T-helper 17 cell (primary cell): ENCODE results near the gene AGAP1. TPM values are rescaled to one million over a fixed set of nuclear protein-coding genes. Genes with fewer than 3 reads are reported as not detected.
"Not testable (repeated sequence)": the region's sequence is repeated elsewhere in the genome, so short reads cannot be mapped to it uniquely, and the experiment has no call there.

ENCODE experiments used
- ATAC-seq: fragments of 150-1000 bp; cut with Tn5 transposase; 2 replicates; pipeline ENCODE4 v1.10.0; 2021; ENCODE audit warnings: mild to moderate bottlenecking, moderate library complexity
- DNase-seq, 3 donors: peaks; one replicate each; pipeline versions ENCODE4 v3.0.0 to v3.0.0-alpha.2; 2020 to 2021
- H3K9me3 ChIP-seq: one replicate; pipeline ENCODE4 v1.7.0; 2013; ENCODE audit warnings: low read length, mild to moderate bottlenecking; ENCODE audit not compliant: control insufficient read depth, poor library complexity, severe bottlenecking
- H3K27ac Mint-ChIP-seq: one replicate; pipeline ENCODE4 v1.8.0; 2022; ENCODE audit warnings: mild to moderate bottlenecking, moderate library complexity, mixed read lengths
- H3K27me3 Mint-ChIP-seq: one replicate; pipeline ENCODE4 v1.8.0; 2022; ENCODE audit warnings: mixed read lengths
- H3K36me3 Mint-ChIP-seq: one replicate; pipeline ENCODE4 v1.8.0; 2022; ENCODE audit warnings: low read depth, mixed read lengths
- H3K4me1 Mint-ChIP-seq: one replicate; pipeline ENCODE4 v1.8.0; 2022; ENCODE audit warnings: mild to moderate bottlenecking, mixed read lengths
- H3K4me3 Mint-ChIP-seq: one replicate; pipeline ENCODE4 v1.8.0; 2022; ENCODE audit warnings: mild to moderate bottlenecking, moderate library complexity, mixed read lengths
- total RNA-seq, 4 donors: library from RNA in 2 of 4; stranded (reverse) in 2 of 4; gene quantifications; one replicate each; pipeline ENCODE4 v1.2.3 and lab custom pipeline; 2022 to 2026

Gene AGAP1
- total RNA-seq, 2 donors from 2014 or later, result 7.6 to 16.8 TPM

DNA sequence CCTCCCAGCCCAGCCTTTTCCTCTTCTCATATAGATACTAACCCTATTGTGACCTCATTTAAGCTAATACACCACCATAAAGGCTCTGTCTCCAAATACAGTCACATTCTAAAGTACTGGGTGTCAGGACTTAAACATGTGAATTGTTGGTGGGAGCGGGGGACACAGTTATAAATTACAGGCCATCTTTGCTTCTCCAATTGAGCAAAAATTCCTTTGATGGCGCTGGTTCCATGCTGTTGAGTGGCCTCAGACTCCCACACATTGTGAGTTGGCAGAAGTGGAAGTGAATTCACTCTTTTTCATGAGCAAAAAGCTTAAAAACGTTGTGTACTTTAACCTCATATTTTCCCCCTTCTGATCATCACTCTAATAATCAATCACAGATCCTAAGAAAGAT lies 628.4 kb downstream of the AGAP1 start:
- Mint-ChIP-seq H3K4me1 (no peaks in the 10 kb centered on the region), H3K27me3 (peaks cover 11% of the 10 kb centered on the region), H3K27ac (no peak overlapping the region), H3K4me3 (no peak overlapping the region), H3K36me3 (no peaks in the 10 kb centered on the region)
- no peaks in the 10 kb centered on the region for H3K9me3 ChIP-seq
- ATAC-seq (no peak), DNase-seq (no peak)

- no peak for DNase-seq
Observed at GRCh38 chr2:236123716-236124115, 629.9 kb downstream of the AGAP1 start.

GRCh38 chr2:236124182-236124893 lies 630.5 kb downstream of the AGAP1 start:
- ATAC-seq (no peak), DNase-seq (no peak)
- H3K27ac Mint-ChIP-seq, result no peak overlapping the region
- H3K4me3 Mint-ChIP-seq, result no peak overlapping the region
- H3K4me1 Mint-ChIP-seq, result no peaks in the 10 kb centered on the region
- peaks cover 2% of the 10 kb centered on the region for H3K27me3 Mint-ChIP-seq
- no peaks in the 10 kb centered on the region for H3K36me3 Mint-ChIP-seq
- H3K9me3 ChIP-seq, result no peaks in the 10 kb centered on the region

More at GRCh38 chr2:236123716-236124115, 629.9 kb downstream of the AGAP1 start:
- Mint-ChIP-seq H3K27ac (no peak overlapping the region), H3K27me3 (peaks cover 8% of the 10 kb centered on the region), H3K36me3 (no peaks in the 10 kb centered on the region), H3K4me1 (no peaks in the 10 kb centered on the region), H3K4me3 (no peak overlapping the region)
- H3K9me3 ChIP-seq, result no peaks in the 10 kb centered on the region
- no peak for ATAC-seq

DNA sequence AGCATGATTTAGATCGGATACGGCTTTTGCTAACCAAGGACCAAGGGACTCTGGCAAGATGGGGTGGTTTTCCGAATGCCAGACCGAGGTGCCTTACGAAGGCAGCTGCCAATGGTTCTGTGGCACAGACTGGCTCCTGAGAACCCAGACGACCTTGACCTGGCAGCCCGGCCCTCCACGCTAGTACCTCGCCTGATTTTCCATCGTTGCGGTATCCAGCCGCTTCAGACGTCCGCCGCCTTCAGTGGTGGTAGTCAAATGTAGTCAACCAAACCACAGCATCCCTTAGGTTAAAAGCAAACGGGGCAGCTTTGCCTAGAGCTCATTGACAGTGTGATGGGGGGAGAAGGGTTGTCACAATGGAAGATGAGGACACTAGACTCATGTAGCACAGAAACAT lies 631.7 kb downstream of the AGAP1 start:
- H3K9me3 ChIP-seq, result no peaks in the 10 kb centered on the region
- Mint-ChIP-seq H3K27ac (no peak overlapping the region), H3K36me3 (no peaks in the 10 kb centered on the region), H3K27me3 (no peaks in the 10 kb centered on the region), H3K4me3 (no peak overlapping the region), H3K4me1 (no peaks in the 10 kb centered on the region)
- no peak for ATAC-seq
- DNase-seq, result no peak

GRCh38 chr2:236127010-236127409 lies 633.2 kb downstream of the AGAP1 start:
- Mint-ChIP-seq H3K36me3 (no peaks in the 10 kb centered on the region), H3K27me3 (no peaks in the 10 kb centered on the region), H3K4me3 (no peak overlapping the region), H3K27ac (no peak overlapping the region), H3K4me1 (no peaks in the 10 kb centered on the region)
- H3K9me3 ChIP-seq, result no peaks in the 10 kb centered on the region
- ATAC-seq (no peak), DNase-seq (no peak)

GRCh38 chr2:236128321-236128720 lies 634.5 kb downstream of the AGAP1 start:
- H3K9me3 ChIP-seq, result no peaks in the 10 kb centered on the region
- DNase-seq, result no peak
- Mint-ChIP-seq H3K4me1 (no peaks in the 10 kb centered on the region), H3K36me3 (no peaks in the 10 kb centered on the region), H3K4me3 (no peak overlapping the region), H3K27ac (no peak overlapping the region), H3K27me3 (no peaks in the 10 kb centered on the region)
- ATAC-seq, result no peak

DNA sequence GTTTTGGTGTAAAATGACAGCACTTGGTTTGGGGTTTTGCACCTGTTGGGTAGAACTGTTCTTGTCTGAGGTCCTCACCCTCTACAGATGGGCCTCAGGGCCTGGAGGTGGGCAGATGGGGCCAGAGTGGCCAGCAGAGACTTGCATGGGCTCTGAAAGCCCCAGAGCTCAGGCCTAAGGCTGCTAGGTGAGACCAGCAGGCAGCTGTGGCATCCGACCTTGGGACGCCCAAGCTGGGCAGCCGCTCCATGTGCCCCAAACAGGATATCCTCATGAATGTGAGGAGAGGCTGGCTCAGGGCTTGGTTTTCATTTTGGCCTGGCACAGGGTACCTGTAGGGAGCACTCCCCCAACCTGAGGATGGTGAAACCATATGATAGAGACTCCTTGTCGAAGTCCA lies 636.1 kb downstream of the AGAP1 start:
- no peak overlapping the region for H3K27ac Mint-ChIP-seq
- no peaks in the 10 kb centered on the region for H3K4me1 Mint-ChIP-seq
- no peak for ATAC-seq
- no peaks in the 10 kb centered on the region for H3K27me3 Mint-ChIP-seq
- no peaks in the 10 kb centered on the region for H3K36me3 Mint-ChIP-seq
- H3K9me3 ChIP-seq, result no peaks in the 10 kb centered on the region
- no peak overlapping the region for H3K4me3 Mint-ChIP-seq
- no peak for DNase-seq

- DNase-seq (no peak), ATAC-seq (no peak)
- Mint-ChIP-seq H3K27me3 (no peaks in the 10 kb centered on the region), H3K36me3 (no peaks in the 10 kb centered on the region), H3K27ac (no peak overlapping the region), H3K4me3 (no peak overlapping the region), H3K4me1 (no peaks in the 10 kb centered on the region)
- no peaks in the 10 kb centered on the region for H3K9me3 ChIP-seq
Observed at GRCh38 chr2:236130349-236130998, 636.6 kb downstream of the AGAP1 start.

- H3K4me3 Mint-ChIP-seq, result no peak overlapping the region
- peaks cover 4% of the 10 kb centered on the region for H3K27me3 Mint-ChIP-seq
- no peaks in the 10 kb centered on the region for H3K36me3 Mint-ChIP-seq
- no peak for DNase-seq
- no peak for ATAC-seq
- H3K9me3 ChIP-seq, result no peaks in the 10 kb centered on the region
- no peak overlapping the region for H3K27ac Mint-ChIP-seq
- H3K4me1 Mint-ChIP-seq, result no peaks in the 10 kb centered on the region
Observed at GRCh38 chr2:236131073-236131692, 637.3 kb downstream of the AGAP1 start.

- ATAC-seq, result no peak
- H3K36me3 Mint-ChIP-seq, result no peaks in the 10 kb centered on the region
Observed at GRCh38 chr2:236133410-236134012, 639.7 kb downstream of the AGAP1 start.

DNA sequence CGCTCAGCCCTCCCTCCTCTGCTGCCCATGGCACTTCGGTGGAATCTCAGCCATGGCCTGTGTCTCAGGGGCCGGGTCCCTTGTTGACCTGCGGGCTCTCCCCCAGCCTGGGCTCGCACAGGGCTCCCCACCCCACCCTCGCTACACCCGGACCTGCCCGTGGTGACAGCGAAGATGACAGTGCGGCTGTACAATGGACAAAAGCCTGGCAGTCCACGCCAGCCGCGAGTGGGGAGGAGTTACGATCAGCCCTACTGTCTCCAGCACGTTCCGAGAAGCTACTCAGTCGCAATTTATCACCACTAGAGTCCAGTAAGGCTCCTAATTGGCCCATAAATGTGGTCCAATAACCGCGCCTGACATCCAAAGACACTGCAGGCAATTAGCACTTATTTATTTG lies 642.7 kb downstream of the AGAP1 start:
- Mint-ChIP-seq H3K27me3 (peaks cover 21% of the 10 kb centered on the region), H3K4me3 (no peak overlapping the region), H3K36me3 (no peaks in the 10 kb centered on the region), H3K4me1 (no peaks in the 10 kb centered on the region), H3K27ac (no peak overlapping the region)
- no peak for DNase-seq
- no peaks in the 10 kb centered on the region for H3K9me3 ChIP-seq
- no peak for ATAC-seq

More at GRCh38 chr2:236133410-236134012, 639.7 kb downstream of the AGAP1 start:
- Mint-ChIP-seq H3K27me3 (peaks cover 4% of the 10 kb centered on the region), H3K27ac (no peak overlapping the region), H3K4me3 (no peak overlapping the region), H3K4me1 (no peaks in the 10 kb centered on the region)
- no peak for DNase-seq
- no peaks in the 10 kb centered on the region for H3K9me3 ChIP-seq

DNA sequence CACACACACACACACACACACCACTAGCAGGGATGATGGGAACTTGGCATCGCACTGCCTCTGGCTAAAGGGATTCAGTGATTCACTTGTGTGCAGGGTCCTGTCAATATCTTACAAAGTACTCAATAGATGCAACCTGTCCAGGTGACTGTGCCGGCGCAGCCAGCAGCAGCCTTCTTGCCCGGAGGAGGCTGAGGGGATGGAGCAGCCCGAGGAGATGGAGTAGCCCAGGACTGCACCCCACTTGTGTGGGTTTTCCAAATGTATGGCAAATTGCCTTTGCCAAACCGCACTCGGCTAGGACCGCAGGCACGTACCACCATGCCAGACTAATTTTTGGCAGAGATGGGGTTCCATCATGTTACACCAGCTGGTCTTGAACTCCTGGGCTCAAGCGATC lies 643.2 kb downstream of the AGAP1 start:
- Mint-ChIP-seq H3K27ac (no peak overlapping the region), H3K36me3 (no peaks in the 10 kb centered on the region), H3K4me1 (no peaks in the 10 kb centered on the region), H3K4me3 (no peak overlapping the region), H3K27me3 (peaks cover 24% of the 10 kb centered on the region)
- ATAC-seq (no peak), DNase-seq (no peak)
- no peaks in the 10 kb centered on the region for H3K9me3 ChIP-seq

- H3K36me3 Mint-ChIP-seq, DNase-seq: not testable (repeated sequence)
Observed at GRCh38 chr2:236141616-236142015, 647.8 kb downstream of the AGAP1 start.

More at GRCh38 chr2:236141616-236142015, 647.8 kb downstream of the AGAP1 start:
- not testable (repeated sequence) for H3K9me3 ChIP-seq, H3K4me3 Mint-ChIP-seq, ATAC-seq, H3K4me1 Mint-ChIP-seq, H3K27ac Mint-ChIP-seq
- H3K27me3 Mint-ChIP-seq, result peaks cover 48% of the 10 kb centered on the region
